Head of caudate nucleus (tissue), 42 donors: ENCODE measurements around the gene TPCN1.
A peak's percentile ranks its signal among the peaks of the same experiment; 100 is the strongest.

Experiments used
- DNase-seq, 42 donors: peaks; one replicate each; pipeline versions ENCODE4 v3.0.0 to v3.0.0-alpha.2; 2020 to 2021; ENCODE audit warnings: mixed read lengths in 7 of 42
- intact Hi-C: fragments of 100-400 bp; cut with DNase I; formaldehyde crosslinking; loops from one replicate; pipeline ENCODE4 v1.15.0; 2022

TPCN1 gene

GRCh38 chr12:113214895-113215400 is 6.3 kb upstream of the TPCN1 start:
- peak in 4 of 42 donors; percentile 27 to 58 (median 43) for DNase-seq
- intact Hi-C loops, result no loop called here

DNA sequence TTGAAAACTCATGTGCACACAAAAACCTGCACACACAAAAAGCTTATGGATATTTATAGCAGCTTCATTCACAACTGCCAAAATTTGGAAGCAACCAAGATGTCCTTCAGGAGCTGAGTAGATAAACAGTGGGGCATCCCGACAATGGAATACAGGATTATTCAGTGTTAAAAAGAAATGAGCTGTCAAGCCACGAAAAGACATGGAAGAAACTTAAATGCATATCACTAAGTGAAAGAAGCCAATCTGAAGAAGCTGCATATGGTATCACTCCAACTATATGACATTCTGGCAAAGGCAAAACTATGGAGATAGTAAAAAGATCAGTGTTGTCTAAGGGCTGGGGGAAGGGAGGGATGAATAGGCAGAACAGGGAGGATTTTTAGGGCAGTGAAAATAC is 5.2 kb upstream of the TPCN1 start:
- intact Hi-C loops, result no loop called here
- no peak for DNase-seq

DNA sequence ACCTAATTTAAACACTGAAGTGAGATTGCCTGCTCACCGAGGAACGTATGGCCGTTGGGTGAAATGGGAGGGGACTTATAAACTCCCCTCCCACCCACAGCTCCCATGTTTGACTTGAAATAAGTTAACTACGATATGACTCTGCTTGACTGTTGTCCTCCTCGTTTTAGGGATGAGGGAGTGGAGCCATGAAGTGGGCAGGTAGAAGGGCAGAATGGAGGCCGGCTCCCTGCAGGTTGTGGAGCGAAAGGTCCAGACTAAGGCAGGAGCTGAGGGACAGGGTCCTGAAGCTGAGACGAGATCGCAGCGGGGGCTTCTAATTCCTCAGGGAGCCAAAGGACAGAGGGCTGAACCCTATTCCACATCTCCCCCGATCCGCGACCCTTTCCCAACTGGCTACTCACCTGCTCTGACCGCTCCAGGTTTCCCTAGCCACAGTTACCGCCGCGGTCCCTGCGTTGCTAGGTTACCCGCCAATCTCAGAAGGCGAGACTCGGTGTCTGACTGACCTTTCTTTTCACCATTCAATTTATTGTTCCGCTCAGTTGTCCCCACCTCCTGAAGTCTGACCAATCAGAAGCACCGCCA is 577 bp upstream of the TPCN1 start:
- intact Hi-C loops, result loop anchor here (5.0 kb wide), 1 partner anchor 37 kb away; no protein-coding TSS in a partner anchor
- DNase-seq, result no peak

- peak in 5 of 42 donors; percentile 14 to 51 (median 27) for DNase-seq
Observed at GRCh38 chr12:113221997-113222729, 899 bp downstream of the TPCN1 start.

GRCh38 chr12:113222730-113223531 is 1.7 kb downstream of the TPCN1 start:
- intact Hi-C loops, result loop anchor here (5.0 kb wide), 1 partner anchor 34 kb away; no protein-coding TSS in a partner anchor
- DNase-seq, result peak in 20 of 42 donors; percentile 26 to 71 (median 52)

More at GRCh38 chr12:113221997-113222729, 899 bp downstream of the TPCN1 start:
- intact Hi-C loops, result loop anchor here (5.0 kb wide), 1 partner anchor 35 kb away; no protein-coding TSS in a partner anchor

DNA sequence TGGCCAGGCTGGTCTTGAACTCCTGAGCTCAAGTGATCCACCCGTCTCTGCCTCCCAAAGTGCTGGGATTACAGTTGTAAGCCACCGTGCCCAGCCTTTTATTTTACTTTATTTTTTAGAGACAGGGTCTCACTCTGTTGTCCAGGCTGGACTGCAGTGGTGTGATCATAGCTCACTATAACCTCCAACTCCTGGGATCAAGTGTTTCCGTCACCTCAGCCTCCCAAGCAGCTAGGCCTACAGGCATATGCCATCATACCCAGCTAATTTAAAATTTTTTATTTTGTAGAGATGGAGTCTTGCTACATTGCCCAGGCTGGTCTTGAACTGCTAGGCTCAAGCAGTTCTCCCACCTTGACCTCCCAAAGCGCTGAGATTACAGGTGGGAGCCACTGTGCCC is 3.7 kb downstream of the TPCN1 start:
- no peak for DNase-seq
- intact Hi-C loops, result loop anchor here (5.0 kb wide), 1 partner anchor 32 kb away; no protein-coding TSS in a partner anchor

GRCh38 chr12:113226696-113227568 is 5.7 kb downstream of the TPCN1 start:
- DNase-seq, result peak in 15 of 42 donors; percentile 27 to 72 (median 44)
- intact Hi-C loops, result no loop called here

GRCh38 chr12:113227686-113228391 is 6.6 kb downstream of the TPCN1 start:
- no peak for DNase-seq
- intact Hi-C loops, result no loop called here

- intact Hi-C loops, result no loop called here
- DNase-seq, result no peak
Observed at GRCh38 chr12:113228394-113229028, 7.2 kb downstream of the TPCN1 start.

GRCh38 chr12:113230315-113231234 is 9.3 kb downstream of the TPCN1 start:
- intact Hi-C loops, result no loop called here
- DNase-seq, result peak in 10 of 42 donors; percentile 31 to 74 (median 44)

- peak in 18 of 42 donors; percentile 13 to 81 (median 56) for DNase-seq
- intact Hi-C loops, result no loop called here
Observed at GRCh38 chr12:113231235-113232088, 10.2 kb downstream of the TPCN1 start.

GRCh38 chr12:113232089-113232839 is 11.0 kb downstream of the TPCN1 start:
- intact Hi-C loops, result no loop called here
- DNase-seq, result peak in 3 of 42 donors; percentile 8 to 22 (median 8)

GRCh38 chr12:113232840-113233585 is 11.7 kb downstream of the TPCN1 start:
- DNase-seq, result peak in 41 of 42 donors; percentile 43 to 88 (median 73)
- intact Hi-C loops, result no loop called here

DNA sequence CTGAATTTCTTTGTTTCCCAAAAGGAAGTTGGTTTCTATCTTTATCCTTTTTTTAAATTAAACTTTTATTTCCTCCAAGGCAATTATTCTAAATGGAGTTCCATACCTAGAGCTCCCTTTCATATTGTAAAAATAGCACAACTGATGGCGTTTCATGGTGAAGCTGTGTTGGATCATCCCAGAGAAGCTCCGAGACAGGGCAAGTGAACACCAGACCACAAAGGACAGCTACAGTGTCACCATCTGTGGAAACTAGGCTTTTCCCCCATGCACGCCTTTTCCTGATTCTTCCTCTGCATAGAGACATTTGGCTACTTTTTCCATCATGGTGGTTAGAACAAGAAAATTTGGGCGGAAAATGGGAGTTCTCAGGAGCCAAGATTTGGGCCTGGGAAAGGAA is 12.7 kb downstream of the TPCN1 start:
- peak in 1 of 42 donors; percentile 4 for DNase-seq
- intact Hi-C loops, result no loop called here
